Esophagus squamous epithelium (tissue), 5 donors: ENCODE measurements around the gene ANKS1A. TPM values are rescaled to one million over a fixed set of nuclear protein-coding genes. Genes with fewer than 3 reads are reported as not detected.

ENCODE experiments used
- DNase-seq: peaks from one replicate; lab custom pipeline; 2025; lab: John Stamatoyannopoulos, UW
- H3K27ac ChIP-seq, 4 donors: fragments of 200-600 bp; sonication (generic); one replicate each; pipeline ENCODE4 v1.5.1; 2016 to 2019; ENCODE audit warnings: mild to moderate bottlenecking in 1 of 4
- H3K27me3 ChIP-seq, 4 donors: fragments of 200-600 bp; sonication (generic); 1 replicate in 3 of 4; 2 replicates in 1 of 4; pipeline versions ENCODE4 v1.5.1 to v1.6.0; 2017 to 2021; ENCODE audit warnings: antibody characterized with exemption in 1 of 4
- H3K36me3 ChIP-seq, 3 donors: fragments of 200-600 bp; sonication (generic); one replicate each; pipeline ENCODE4 v1.5.1; 2016 to 2019
- H3K4me1 ChIP-seq, 3 donors: fragments of 200-600 bp; sonication (generic); one replicate each; pipeline ENCODE4 v1.5.1; 2017 to 2019
- H3K4me3 ChIP-seq, 4 donors: fragments of 200-600 bp; sonication (generic); 1 replicate in 3 of 4; 2 replicates in 1 of 4; pipeline ENCODE4 v1.5.1; 2016 to 2019; ENCODE audit warnings: mild to moderate bottlenecking in 2 of 4, moderate library complexity in 1 of 4
- H3K9me3 ChIP-seq, 3 donors: fragments of 200-600 bp; sonication (generic); one replicate each; pipeline ENCODE4 v1.5.1; 2016 to 2019
- POLR2A ChIP-seq, 4 donors: fragments of 450-650 bp; IDR thresholded peaks; one replicate each; pipeline ENCODE4 v1.6.1; 2017; ENCODE audit warnings: antibody characterized with exemption in 4 of 4, mild to moderate bottlenecking in 4 of 4, moderate library complexity in 3 of 4
- WGBS, 2 donors: methylation state at CpG; one replicate each; pipeline ENCODE4 v1.1.5; 2018; 5-methylcytosine and 5-hydroxymethylcytosine counted together
- intact Hi-C: fragments of 100-400 bp; cut with DNase I; formaldehyde crosslinking; loops from one replicate; pipeline ENCODE4 v1.15.0; 2022
- total RNA-seq, 4 donors: library from RNA; depleted of rRNA; stranded (reverse); fragments of >200 nt; gene quantifications; one replicate each; pipeline ENCODE4 v1.1.0, GENCODE V29; 2016
- TF ChIP-seq, protein P1 (sequence below), 6 experiments: fragments of 450-650 bp in 4 of 6; fragments of 200-600 bp in 2 of 6; sonication (generic) in 2 of 6; IDR thresholded peaks; one replicate each; pipeline ENCODE4 v1.5.1; 2016 to 2019; ENCODE audit warnings: antibody characterized with exemption in 6 of 6, mild to moderate bottlenecking in 4 of 6, moderate library complexity in 4 of 6
- donor health status: DM: yes; HTN: yes; CAD: no.

ANKS1A gene
- total RNA-seq, 4 donors from 2014 or later = 12.6 to 27.1 (median 17.5) TPM

DNA sequence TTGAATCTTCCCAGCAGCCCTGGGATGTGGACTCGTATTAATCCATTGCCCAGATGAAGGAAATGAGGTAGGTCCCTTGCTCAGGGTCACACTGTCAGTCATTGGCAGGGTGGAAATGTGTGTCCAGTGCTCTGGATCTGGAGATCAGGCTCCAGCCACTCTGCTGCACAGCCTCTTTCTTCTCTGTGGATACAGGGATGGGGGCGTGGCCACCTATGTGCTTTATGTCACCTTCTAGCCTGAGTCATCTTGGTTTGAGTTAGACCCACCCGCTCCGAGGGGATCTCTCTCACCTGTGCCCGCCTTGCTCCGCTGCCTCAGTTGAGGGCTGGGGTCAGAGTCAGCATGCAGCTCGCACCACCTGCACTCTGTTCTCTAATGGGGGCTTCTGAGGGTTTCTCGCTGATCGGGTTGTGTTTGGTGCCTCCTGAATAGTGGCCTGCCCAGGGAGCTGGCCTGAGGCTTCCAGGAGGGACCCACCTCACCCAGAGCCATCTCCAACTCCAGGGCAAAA is 172.1 kb downstream of the ANKS1A start:
- DNase-seq = no peak
- H3K9me3 ChIP-seq = no peaks in the 10 kb centered on the region
- peaks cover 17 to 100% (median 22%) of the 10 kb centered on the region in 3 donors for H3K36me3 ChIP-seq
- TF ChIP-seq, protein P1, sequence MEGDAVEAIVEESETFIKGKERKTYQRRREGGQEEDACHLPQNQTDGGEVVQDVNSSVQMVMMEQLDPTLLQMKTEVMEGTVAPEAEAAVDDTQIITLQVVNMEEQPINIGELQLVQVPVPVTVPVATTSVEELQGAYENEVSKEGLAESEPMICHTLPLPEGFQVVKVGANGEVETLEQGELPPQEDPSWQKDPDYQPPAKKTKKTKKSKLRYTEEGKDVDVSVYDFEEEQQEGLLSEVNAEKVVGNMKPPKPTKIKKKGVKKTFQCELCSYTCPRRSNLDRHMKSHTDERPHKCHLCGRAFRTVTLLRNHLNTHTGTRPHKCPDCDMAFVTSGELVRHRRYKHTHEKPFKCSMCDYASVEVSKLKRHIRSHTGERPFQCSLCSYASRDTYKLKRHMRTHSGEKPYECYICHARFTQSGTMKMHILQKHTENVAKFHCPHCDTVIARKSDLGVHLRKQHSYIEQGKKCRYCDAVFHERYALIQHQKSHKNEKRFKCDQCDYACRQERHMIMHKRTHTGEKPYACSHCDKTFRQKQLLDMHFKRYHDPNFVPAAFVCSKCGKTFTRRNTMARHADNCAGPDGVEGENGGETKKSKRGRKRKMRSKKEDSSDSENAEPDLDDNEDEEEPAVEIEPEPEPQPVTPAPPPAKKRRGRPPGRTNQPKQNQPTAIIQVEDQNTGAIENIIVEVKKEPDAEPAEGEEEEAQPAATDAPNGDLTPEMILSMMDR (IDR thresholded peaks at IDR 0.05) = no peak
- TF ChIP-seq POLR2A (IDR thresholded peaks at IDR 0.05) = no peak
- 92 to 95% methylated on average over 4 to 8 of the region's 9 CpGs for WGBS, 2 donors
- no peaks in the 10 kb centered on the region for H3K27me3 ChIP-seq
- H3K4me3 ChIP-seq = no peak overlapping the region
- intact Hi-C loops = no loop called here
- peaks cover 0 to 42% (median 0%) of the 10 kb centered on the region in 3 donors for H3K4me1 ChIP-seq
- H3K27ac ChIP-seq = no peak overlapping the region

DNA sequence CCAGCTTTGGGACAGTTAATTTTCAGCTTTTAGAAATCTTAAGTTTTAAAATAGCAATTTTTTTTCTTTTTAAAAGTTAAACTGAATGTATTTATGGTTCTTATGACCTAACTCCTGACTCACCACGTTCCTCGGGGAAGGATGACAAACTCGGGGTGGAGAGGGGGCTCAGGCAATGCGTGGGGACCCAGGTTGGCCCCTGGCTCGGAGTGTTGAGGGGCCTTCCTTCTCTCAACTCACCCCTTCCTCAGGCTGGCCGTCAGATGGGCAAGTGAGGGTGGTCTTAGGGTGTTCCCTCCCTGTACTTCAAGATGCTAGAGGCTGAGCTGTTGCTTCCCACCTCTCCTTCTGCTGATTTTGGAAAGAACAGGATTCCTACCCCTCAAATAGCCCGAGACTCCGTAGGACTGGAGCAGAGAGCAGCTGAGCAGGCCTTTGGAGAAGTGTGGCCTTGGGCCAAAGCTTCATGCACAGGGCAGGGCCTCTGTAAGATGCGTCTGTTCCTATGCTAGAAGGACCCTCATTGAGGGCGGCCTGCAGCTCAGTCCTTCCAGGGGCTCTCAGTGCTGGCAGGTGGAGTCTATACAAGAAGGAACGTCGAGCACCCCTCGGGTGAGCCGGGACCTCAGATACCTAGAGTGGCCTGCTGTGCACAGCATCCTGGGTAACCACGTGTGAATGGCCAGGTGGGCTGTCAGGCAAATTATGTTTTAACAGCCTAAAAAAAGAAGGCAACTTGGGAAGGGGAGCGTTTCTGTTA is 172.8 kb downstream of the ANKS1A start:
- Histone ChIP-seq H3K36me3 (peaks cover 17 to 100% (median 22%) of the 10 kb centered on the region in 3 donors), H3K27me3 (no peaks in the 10 kb centered on the region), H3K4me1 (peaks cover 0 to 40% (median 0%) of the 10 kb centered on the region in 3 donors), H3K27ac (no peak overlapping the region), H3K9me3 (no peaks in the 10 kb centered on the region), H3K4me3 (no peak overlapping the region)
- 85 to 89% methylated on average over 4 to 12 of the region's 16 CpGs for WGBS, 2 donors
- intact Hi-C loops = no loop called here
- TF ChIP-seq, protein P1 (IDR thresholded peaks at IDR 0.05) = no peak
- no peak for TF ChIP-seq POLR2A (IDR thresholded peaks at IDR 0.05)
- no peak for DNase-seq

- H3K27me3 ChIP-seq = no peaks in the 10 kb centered on the region
- peaks cover 0 to 32% (median 0%) of the 10 kb centered on the region in 3 donors for H3K4me1 ChIP-seq
- peaks cover 12 to 95% (median 22%) of the 10 kb centered on the region in 3 donors for H3K36me3 ChIP-seq
- no peak for TF ChIP-seq POLR2A (IDR thresholded peaks at IDR 0.05)
- TF ChIP-seq, protein P1 (IDR thresholded peaks at IDR 0.05) = no peak
- H3K9me3 ChIP-seq = no peaks in the 10 kb centered on the region
- intact Hi-C loops = no loop called here
- peak overlapping the region in 1 of 4 donors; percentile 31 for H3K27ac ChIP-seq
- 76 to 87% methylated on average over 11 to 13 of the region's 14 CpGs for WGBS, 2 donors
- H3K4me3 ChIP-seq = no peak overlapping the region
- DNase-seq = no peak
Observed at GRCh38 chr6:35062676-35063574, 173.9 kb downstream of the ANKS1A start.

- no peaks in the 10 kb centered on the region for H3K9me3 ChIP-seq
- peaks cover 12 to 88% (median 22%) of the 10 kb centered on the region in 3 donors for H3K36me3 ChIP-seq
- peaks cover 0 to 31% (median 0%) of the 10 kb centered on the region in 3 donors for H3K4me1 ChIP-seq
- no peaks in the 10 kb centered on the region for H3K27me3 ChIP-seq
- no peak for TF ChIP-seq POLR2A (IDR thresholded peaks at IDR 0.05)
- TF ChIP-seq, protein P1 (IDR thresholded peaks at IDR 0.05) = no peak
- peak overlapping the region in 3 of 4 donors; percentile 12 to 65 (median 56) for H3K27ac ChIP-seq
- DNase-seq = no peak
- intact Hi-C loops = no loop called here
- H3K4me3 ChIP-seq = no peak overlapping the region
- 75 to 80% methylated on average over 8 to 9 of the region's 11 CpGs for WGBS, 2 donors
Observed at GRCh38 chr6:35063701-35064280, 174.7 kb downstream of the ANKS1A start.
